ENCODE results near the gene GPR143.

GPR143 gene

GRCh38 chrX:9805956-9806355 lies 40.3 kb upstream of the GPR143 start:
- TF ChIP-seq ZNF792 (tag by site-specific recombination; IDR thresholded peaks at IDR 0.05) (no peak), SETDB1 (IDR thresholded peaks at IDR 0.05; ENCODE audit: insufficient read length, low read length) (peak; percentile 45)
- Histone ChIP-seq H3K4me3 (ENCODE audit: low read depth, low read length) (no peak overlapping the region), H3K9me3 (ENCODE audit: control insufficient read depth, insufficient read depth, low read depth, low read length) (no peaks in the 10 kb centered on the region), H3K27ac (ENCODE audit: extremely low read depth, low read depth, low read length) (no peak overlapping the region), H3K36me3 (ENCODE audit: control insufficient read depth in 2 of 2, insufficient read depth in 1 of 2, low read length in 2 of 2) (no peaks in the 10 kb centered on the region), H3K4me1 (ENCODE audit: control insufficient read depth, insufficient read depth, low read length) (no peaks in the 10 kb centered on the region)
- CTCF ChIA-PET, result no interaction called here
- POLR2A ChIA-PET, result no interaction called here

DNA sequence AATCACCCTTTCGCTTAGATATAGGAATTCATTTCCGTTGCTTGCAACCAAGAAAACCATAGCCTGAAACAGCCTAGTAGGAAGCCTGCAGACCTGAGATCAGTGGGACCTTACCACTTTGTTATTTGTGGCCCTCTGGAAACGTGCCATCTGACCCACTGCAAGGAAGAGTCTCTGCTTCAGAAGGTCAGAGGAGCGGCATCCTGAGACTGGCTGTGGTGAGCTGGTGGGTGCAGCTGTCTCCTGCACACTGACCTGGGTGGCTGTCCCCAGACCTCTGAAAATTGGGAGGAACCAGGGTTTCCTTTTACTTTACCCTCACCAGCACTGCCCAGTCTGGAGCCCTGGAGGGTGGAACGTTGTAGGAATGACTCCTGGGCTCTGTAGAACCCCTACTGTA lies 38.8 kb upstream of the GPR143 start:
- no peak overlapping the region for H3K4me3 ChIP-seq (ENCODE audit: low read depth, low read length)
- ChIA-PET POLR2A (no interaction called here), CTCF (interaction anchor here (1.1 kb wide), 1 partner anchor 312 kb away, joined by 5 read pairs; no protein-coding TSS in a partner anchor)
- H3K36me3 ChIP-seq (ENCODE audit: control insufficient read depth in 2 of 2, insufficient read depth in 1 of 2, low read length in 2 of 2), result no peaks in the 10 kb centered on the region
- TF ChIP-seq ZNF24 (tag by site-specific recombination; IDR thresholded peaks at IDR 0.05) (no peak), PRDM1 (tag by site-specific recombination; IDR thresholded peaks at IDR 0.05) (no peak), HIC1 (tag by site-specific recombination; IDR thresholded peaks at IDR 0.05) (no peak), ZNF404 (tag by site-specific recombination; IDR thresholded peaks at IDR 0.05) (no peak), ZNF837 (tag by site-specific recombination; IDR thresholded peaks at IDR 0.05) (no peak), ZBTB6 (tag by site-specific recombination; IDR thresholded peaks at IDR 0.05) (no peak), ZNF214 (tag by site-specific recombination; IDR thresholded peaks at IDR 0.05; ENCODE audit: borderline replicate concordance) (no peak), BCL11B (tag by site-specific recombination; IDR thresholded peaks at IDR 0.05; ENCODE audit: low read depth) (no peak), MYNN (tag by site-specific recombination; IDR thresholded peaks at IDR 0.05; ENCODE audit: borderline replicate concordance) (no peak)
- TF ChIP-seq, protein P1, sequence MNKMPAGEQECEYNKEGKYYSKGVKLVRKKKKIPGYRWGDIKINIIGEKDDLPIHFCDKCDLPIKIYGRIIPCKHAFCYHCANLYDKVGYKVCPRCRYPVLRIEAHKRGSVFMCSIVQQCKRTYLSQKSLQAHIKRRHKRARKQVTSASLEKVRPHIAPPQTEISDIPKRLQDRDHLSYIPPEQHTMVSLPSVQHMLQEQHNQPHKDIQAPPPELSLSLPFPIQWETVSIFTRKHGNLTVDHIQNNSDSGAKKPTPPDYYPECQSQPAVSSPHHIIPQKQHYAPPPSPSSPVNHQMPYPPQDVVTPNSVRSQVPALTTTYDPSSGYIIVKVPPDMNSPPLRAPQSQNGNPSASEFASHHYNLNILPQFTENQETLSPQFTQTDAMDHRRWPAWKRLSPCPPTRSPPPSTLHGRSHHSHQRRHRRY (tag by site-specific recombination; IDR thresholded peaks at IDR 0.05), result no peak
- TF ChIP-seq, protein P2, sequence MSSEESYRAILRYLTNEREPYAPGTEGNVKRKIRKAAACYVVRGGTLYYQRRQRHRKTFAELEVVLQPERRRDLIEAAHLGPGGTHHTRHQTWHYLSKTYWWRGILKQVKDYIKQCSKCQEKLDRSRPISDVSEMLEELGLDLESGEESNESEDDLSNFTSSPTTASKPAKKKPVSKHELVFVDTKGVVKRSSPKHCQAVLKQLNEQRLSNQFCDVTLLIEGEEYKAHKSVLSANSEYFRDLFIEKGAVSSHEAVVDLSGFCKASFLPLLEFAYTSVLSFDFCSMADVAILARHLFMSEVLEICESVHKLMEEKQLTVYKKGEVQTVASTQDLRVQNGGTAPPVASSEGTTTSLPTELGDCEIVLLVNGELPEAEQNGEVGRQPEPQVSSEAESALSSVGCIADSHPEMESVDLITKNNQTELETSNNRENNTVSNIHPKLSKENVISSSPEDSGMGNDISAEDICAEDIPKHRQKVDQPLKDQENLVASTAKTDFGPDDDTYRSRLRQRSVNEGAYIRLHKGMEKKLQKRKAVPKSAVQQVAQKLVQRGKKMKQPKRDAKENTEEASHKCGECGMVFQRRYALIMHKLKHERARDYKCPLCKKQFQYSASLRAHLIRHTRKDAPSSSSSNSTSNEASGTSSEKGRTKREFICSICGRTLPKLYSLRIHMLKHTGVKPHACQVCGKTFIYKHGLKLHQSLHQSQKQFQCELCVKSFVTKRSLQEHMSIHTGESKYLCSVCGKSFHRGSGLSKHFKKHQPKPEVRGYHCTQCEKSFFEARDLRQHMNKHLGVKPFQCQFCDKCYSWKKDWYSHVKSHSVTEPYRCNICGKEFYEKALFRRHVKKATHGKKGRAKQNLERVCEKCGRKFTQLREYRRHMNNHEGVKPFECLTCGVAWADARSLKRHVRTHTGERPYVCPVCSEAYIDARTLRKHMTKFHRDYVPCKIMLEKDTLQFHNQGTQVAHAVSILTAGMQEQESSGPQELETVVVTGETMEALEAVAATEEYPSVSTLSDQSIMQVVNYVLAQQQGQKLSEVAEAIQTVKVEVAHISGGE (tag by site-specific recombination; conservative IDR thresholded peaks at IDR 0.05; ENCODE audit: low read depth), result no peak
- TF ChIP-seq, protein P3, sequence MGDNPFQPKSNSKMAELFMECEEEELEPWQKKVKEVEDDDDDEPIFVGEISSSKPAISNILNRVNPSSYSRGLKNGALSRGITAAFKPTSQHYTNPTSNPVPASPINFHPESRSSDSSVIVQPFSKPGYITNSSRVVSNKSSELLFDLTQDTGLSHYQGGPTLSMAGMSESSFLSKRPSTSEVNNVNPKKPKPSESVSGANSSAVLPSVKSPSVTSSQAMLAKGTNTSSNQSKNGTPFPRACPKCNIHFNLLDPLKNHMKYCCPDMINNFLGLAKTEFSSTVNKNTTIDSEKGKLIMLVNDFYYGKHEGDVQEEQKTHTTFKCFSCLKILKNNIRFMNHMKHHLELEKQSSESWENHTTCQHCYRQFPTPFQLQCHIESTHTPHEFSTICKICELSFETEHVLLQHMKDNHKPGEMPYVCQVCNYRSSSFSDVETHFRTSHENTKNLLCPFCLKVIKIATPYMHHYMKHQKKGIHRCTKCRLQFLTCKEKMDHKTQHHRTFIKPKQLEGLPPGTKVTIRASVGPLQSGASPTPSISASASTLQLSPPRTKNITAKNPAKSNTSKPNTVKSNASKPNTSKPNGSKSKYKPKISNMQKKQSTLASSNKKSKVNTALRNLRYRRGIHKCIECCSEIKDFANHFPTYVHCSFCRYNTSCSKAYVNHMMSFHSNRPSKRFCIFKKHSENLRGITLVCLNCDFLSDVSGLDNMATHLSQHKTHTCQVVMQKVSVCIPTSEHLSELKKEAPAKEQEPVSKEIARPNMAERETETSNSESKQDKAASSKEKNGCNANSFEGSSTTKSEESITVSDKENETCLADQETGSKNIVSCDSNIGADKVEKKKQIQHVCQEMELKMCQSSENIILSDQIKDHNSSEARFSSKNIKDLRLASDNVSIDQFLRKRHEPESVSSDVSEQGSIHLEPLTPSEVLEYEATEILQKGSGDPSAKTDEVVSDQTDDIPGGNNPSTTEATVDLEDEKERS (tag by site-specific recombination; IDR thresholded peaks at IDR 0.05), result no peak
- no peaks in the 10 kb centered on the region for H3K4me1 ChIP-seq (ENCODE audit: control insufficient read depth, insufficient read depth, low read length)
- no peaks in the 10 kb centered on the region for H3K9me3 ChIP-seq (ENCODE audit: control insufficient read depth, insufficient read depth, low read depth, low read length)
- H3K27ac ChIP-seq (ENCODE audit: extremely low read depth, low read depth, low read length), result no peak overlapping the region

Measured in HEK293 (cell line).